ENCODE data around the gene SELENOW. TPM values are rescaled to one million over a fixed set of nuclear protein-coding genes. Genes with fewer than 3 reads are reported as not detected.
"Not testable (repeated sequence)": the region's sequence is repeated elsewhere in the genome, so short reads cannot be mapped to it uniquely, and the experiment has no call there.

The SELENOW gene
- total and polyA plus RNA-seq, 8 donors: 161 to 596 (median 225) TPM

- ATAC-seq: no peak
- no peaks in the 10 kb centered on the region for H3K9me3 ChIP-seq
- no peak overlapping the region for H3K4me3 ChIP-seq
- TF ChIP-seq CTCF (IDR thresholded peaks at IDR 0.05): no peak
- H3K4me1 ChIP-seq: no peaks in the 10 kb centered on the region
- H3K27ac ChIP-seq: no peak overlapping the region
- peaks cover 0 to 41% of the 10 kb centered on the region in 2 donors for H3K36me3 ChIP-seq
- no peaks in the 10 kb centered on the region for H3K27me3 ChIP-seq
- no peak for DNase-seq
- intact Hi-C loops (cut with DNase I): no loop called here
These were observed 16.9 kb upstream of the SELENOW start for GRCh38 chr19:47761566-47761965.

GRCh38 chr19:47762151-47762550, 16.4 kb upstream of the SELENOW start:
- Histone ChIP-seq H3K36me3 (peaks cover 0 to 35% of the 10 kb centered on the region in 2 donors), H3K27me3 (no peaks in the 10 kb centered on the region), H3K4me3 (no peak overlapping the region), H3K9me3 (no peaks in the 10 kb centered on the region), H3K27ac (no peak overlapping the region), H3K4me1 (no peaks in the 10 kb centered on the region)
- ATAC-seq (no peak), DNase-seq (no peak)
- intact Hi-C loops (cut with DNase I): no loop called here
- TF ChIP-seq CTCF (IDR thresholded peaks at IDR 0.05): no peak

GRCh38 chr19:47762615-47763308, 15.7 kb upstream of the SELENOW start:
- Histone ChIP-seq H3K27me3 (no peaks in the 10 kb centered on the region), H3K36me3 (peaks cover 0 to 29% of the 10 kb centered on the region in 2 donors), H3K9me3 (no peaks in the 10 kb centered on the region), H3K27ac (no peak overlapping the region), H3K4me3 (no peak overlapping the region), H3K4me1 (no peaks in the 10 kb centered on the region)
- DNase-seq (peak in 1 of 4 donors; percentile 36), ATAC-seq (no peak)
- intact Hi-C loops (cut with DNase I): no loop called here
- TF ChIP-seq CTCF (IDR thresholded peaks at IDR 0.05): no peak

- H3K4me3 ChIP-seq; H3K9me3 ChIP-seq; H3K27ac ChIP-seq; DNase-seq; H3K36me3 ChIP-seq; H3K27me3 ChIP-seq; intact Hi-C loops (cut with DNase I); H3K4me1 ChIP-seq; ATAC-seq: not testable (repeated sequence)
These were observed 13.8 kb upstream of the SELENOW start for GRCh38 chr19:47764705-47765104.

- no peak overlapping the region for H3K4me3 ChIP-seq
- TF ChIP-seq CTCF (IDR thresholded peaks at IDR 0.05): peak; percentile 64 to 73
- no peaks in the 10 kb centered on the region for H3K4me1 ChIP-seq
- no peaks in the 10 kb centered on the region for H3K9me3 ChIP-seq
- H3K27me3 ChIP-seq: no peaks in the 10 kb centered on the region
- H3K27ac ChIP-seq: no peak overlapping the region
- no peaks in the 10 kb centered on the region for H3K36me3 ChIP-seq
- ATAC-seq (peak; percentile 78), DNase-seq (peak in 3 of 4 donors; percentile 46 to 87 (median 69))
- intact Hi-C loops (cut with DNase I): no loop called here
These were observed 12.8 kb upstream of the SELENOW start for GRCh38 chr19:47765523-47766358.
